K562 (cell line): ENCODE measurements around the gene UTP4. TPM values are rescaled to one million over a fixed set of nuclear protein-coding genes. Genes with fewer than 3 reads are reported as not detected.

Source experiments
- ATAC-seq: fragments of 200-7000 bp; cut with Tn5 transposase; 3 replicates; pipeline ENCODE4 v1.9.1; 2020; ENCODE audit warnings: moderate library complexity
- BruUV-seq: library from RNA; stranded (reverse); fragments of 400-500 nt; replicated peaks from 2 replicates; lab custom pipeline; 2021; lab: Mats Ljungman, UMichigan
- CTCF ChIA-PET: fragments of 300-600 bp; formaldehyde crosslinking; extraction: SDS; loops from one replicate; lab custom pipeline; 2021; ENCODE audit warnings: low intra/inter-chr PET ratio; lab: Yijun Ruan, JAX
- POLR2A ChIA-PET: fragments of 300-600, 350-650 bp; sonication (Branson Sonifier 250); formaldehyde crosslinking; extraction: SDS; loops from one replicate; lab custom pipeline; 2021; ENCODE audit warnings: antibody characterized with exemption, inconsistent platforms; lab: Yijun Ruan, JAX
- DNase-seq, 4 experiments: peaks; one replicate each; pipeline versions ENCODE4 v3.0.0 to v3.0.0-alpha.2; 2011 to 2018; ENCODE audit warnings: low spot score in 3 of 4, mixed read lengths in 3 of 4; ENCODE audit errors: extremely low read depth in 1 of 4
- FAIRE-seq: peaks from 2 replicates; lab custom pipeline; 2011; peaks lifted over from hg19 to GRCh38; lab: Jason Lieb, UNC
- H2AFZ ChIP-seq: 2 replicates; pipeline ENCODE4 v1.6.0; 2011; ENCODE audit warnings: low read depth, low read length, control low read depth, inconsistent platforms
- H3K27ac ChIP-seq: fragments of 200-600 bp; 3 replicates; pipeline ENCODE4 v1.8.0; 2011; ENCODE audit warnings: low read depth, mild to moderate bottlenecking, control low read depth, inconsistent platforms, low read length, moderate library complexity, mixed read lengths; ENCODE audit errors: extremely low read depth
- H3K27me3 ChIP-seq, 2 experiments: fragments of 300-600 bp in 1 of 2; 2 replicates in 1 of 2; 3 replicates in 1 of 2; pipeline versions ENCODE4 v1.6.0 to v1.8.0; 2011; ENCODE audit warnings: inconsistent platforms in 2 of 2, low read length in 2 of 2, mild to moderate bottlenecking in 1 of 2, mixed read lengths in 1 of 2, moderate library complexity in 1 of 2; ENCODE audit not compliant: control insufficient read depth in 2 of 2, insufficient read depth in 2 of 2
- H3K36me3 ChIP-seq: fragments of 300-600 bp; 3 replicates; pipeline ENCODE4 v1.8.0; 2011; ENCODE audit warnings: mild to moderate bottlenecking, low read length, inconsistent platforms; ENCODE audit not compliant: control insufficient read depth, insufficient read depth
- H3K4me1 ChIP-seq, 2 experiments: fragments of 200-600 bp in 1 of 2; replicated peaks in 1 of 2; 2 replicates in 1 of 2; 3 replicates in 1 of 2; pipeline versions ENCODE4 v1.5.1 to v1.8.0; 2011; ENCODE audit warnings: inconsistent platforms in 2 of 2, low read length in 2 of 2, mild to moderate bottlenecking in 1 of 2, mixed read lengths in 1 of 2, moderate library complexity in 1 of 2; ENCODE audit not compliant: control insufficient read depth in 2 of 2, insufficient read depth in 2 of 2
- H3K4me2 ChIP-seq: 2 replicates; pipeline ENCODE4 v1.6.1; 2011; ENCODE audit warnings: low read length, control low read depth, inconsistent platforms, mixed read lengths; ENCODE audit not compliant: insufficient read depth
- H3K4me3 ChIP-seq: fragments of 200-600 bp; sonication (generic), shearing (Covaris generic); 2 replicates; pipeline ENCODE4 v1.5.1; 2016; ENCODE audit warnings: control low read depth, inconsistent platforms
- H3K79me2 ChIP-seq: fragments of 200-600 bp; 3 replicates; pipeline ENCODE4 v1.8.0; 2011; ENCODE audit warnings: low read length, inconsistent platforms; ENCODE audit not compliant: control insufficient read depth, insufficient read depth
- H3K9ac ChIP-seq, 2 experiments: 2 replicates each; pipeline versions ENCODE4 v1.6.0 to v1.6.1; 2011; ENCODE audit warnings: low read depth in 2 of 2, low read length in 2 of 2, control low read depth in 1 of 2, inconsistent platforms in 1 of 2, mild to moderate bottlenecking in 1 of 2, mixed read lengths in 1 of 2; ENCODE audit not compliant: insufficient read depth in 1 of 2
- H3K9me1 ChIP-seq: one replicate; pipeline ENCODE4 v1.6.0; 2011; ENCODE audit warnings: inconsistent platforms, mild to moderate bottlenecking, low read length, moderate library complexity; ENCODE audit not compliant: control insufficient read depth, insufficient read depth
- H3K9me3 ChIP-seq: replicated peaks from 2 replicates; pipeline ENCODE4 v1.5.1; 2011; ENCODE audit warnings: low read depth, low read length, inconsistent platforms; ENCODE audit not compliant: control insufficient read depth, insufficient read depth
- H4K20me1 ChIP-seq: replicated peaks from 2 replicates; pipeline ENCODE4 v1.6.1; 2011; ENCODE audit warnings: low read length, inconsistent platforms, mixed read lengths; ENCODE audit not compliant: control insufficient read depth, insufficient read depth
- ARHGAP35 ChIP-seq: fragments of 450-650 bp; IDR thresholded peaks from 2 replicates; pipeline ENCODE4 v1.6.1; 2018; ENCODE audit not compliant: partially characterized antibody
- BRD9 ChIP-seq: fragments of 450-650 bp; IDR thresholded peaks from 2 replicates; pipeline ENCODE4 v1.6.1; 2018; ENCODE audit warnings: low read depth; ENCODE audit not compliant: partially characterized antibody
- FOXA3 ChIP-seq, 2 experiments: fragments of 450-650 bp in 1 of 2; sonication (generic) in 1 of 2; formaldehyde crosslinking; IDR thresholded peaks in 1 of 2; conservative IDR thresholded peaks in 1 of 2; 2 replicates each; pipeline versions ENCODE4 v1.4.0 to v1.8.0; 2020 to 2022; ENCODE audit warnings: mild to moderate bottlenecking in 2 of 2, missing genetic modification reagents in 1 of 2
- KAT2B ChIP-seq: IDR thresholded peaks from one replicate; pipeline ENCODE4 v1.6.1; 2012; ENCODE audit warnings: low read depth, mild to moderate bottlenecking, control low read depth, inconsistent platforms, low read length, moderate library complexity
- KHSRP ChIP-seq: fragments of 450-650 bp; IDR thresholded peaks from 2 replicates; pipeline ENCODE4 v1.6.1; 2017
- SREBF1 ChIP-seq: fragments of 150-350 bp; IDR thresholded peaks from 2 replicates; pipeline ENCODE4 v1.6.1; 2014; ENCODE audit warnings: antibody characterized with exemption, low read depth, low read length, borderline replicate concordance
- USF2 ChIP-seq: sonication (generic); formaldehyde crosslinking; IDR thresholded peaks from 2 replicates; pipeline ENCODE4 v1.5.0; 2020; ENCODE audit warnings: missing genetic modification reagents
- ZNF79 ChIP-seq: fragments of 250-450 bp; sonication (Bioruptor Pico); IDR thresholded peaks from 2 replicates; pipeline ENCODE4 v1.4.0; 2020; ENCODE audit warnings: low read depth, mild to moderate bottlenecking, moderate library complexity
- WGBS: fragments of 100-300 bp; shearing (Covaris generic); methylation state at CpG from one replicate; pipeline ENCODE4 v1.1.6; 2016; ENCODE audit warnings: low coverage, mixed read lengths; ENCODE audit not compliant: insufficient coverage; ENCODE audit errors: missing lambda C conversion rate; 5-methylcytosine and 5-hydroxymethylcytosine counted together
- in situ Hi-C: fragments of 300-500 bp; cut with MboI; formaldehyde crosslinking; loops from 4 replicates; pipeline ENCODE4 v1.15.0; 2018; ENCODE audit warnings: inconsistent platforms, mixed read lengths
- intact Hi-C: fragments of 100-400 bp; cut with micrococcal nuclease; formaldehyde crosslinking; loops from 2 replicates; pipeline ENCODE4 v1.14.2; 2022
- polyA plus RNA-seq, 8 experiments: library from polyadenylated mRNA; depleted of rRNA in 4 of 8; stranded (reverse) in 5 of 8; unstranded in 3 of 8; fragments of >200 nt; fragmentation: Nextera tagmentation in 2 of 8; fragmentation: Illumina TruSeq in 1 of 8; extraction: Ambion mirVana in 2 of 8; extraction: Trizol in 1 of 8; gene quantifications; 2 replicates each; pipeline versions ENCODE4 v1.2.1 to v1.2.3, GENCODE V29; 2011 to 2014; ENCODE audit warnings: inconsistent platforms in 1 of 8, missing spikeins in 1 of 8
- total RNA-seq, 7 experiments: library from RNA; depleted of rRNA in 6 of 7; stranded (reverse); fragments of >200 nt in 6 of 7; fragmentation: Illumina TruSeq in 2 of 7; extraction: Trizol in 2 of 7; gene quantifications; 2 replicates each; pipeline versions ENCODE4 v1.2.1 to v1.2.3, GENCODE V29; 2011 to 2021; ENCODE audit warnings: low replicate concordance in 1 of 7
- TF ChIP-seq, protein P1 (sequence below), 2 experiments: fragments of 450-650 bp in 1 of 2; sonication (generic) in 1 of 2; formaldehyde crosslinking in 1 of 2; IDR thresholded peaks in 1 of 2; conservative IDR thresholded peaks in 1 of 2; 2 replicates each; pipeline versions ENCODE4 v1.6.1 to v1.8.1; 2016 to 2023; ENCODE audit warnings: mild to moderate bottlenecking in 2 of 2, moderate library complexity in 2 of 2, inconsistent platforms in 1 of 2, missing genetic modification reagents in 1 of 2
- TF ChIP-seq, protein P2 (sequence below): fragments of 250-450 bp; sonication (Bioruptor Pico); IDR thresholded peaks from 2 replicates; pipeline ENCODE4 v1.4.0; 2020; ENCODE audit warnings: mild to moderate bottlenecking, moderate library complexity, borderline replicate concordance

UTP4 gene
- total and polyA plus RNA-seq, 9 of the 15 experiments (the other 6 are each of a cell fraction or from before 2014, with no cell fraction given) = 46.1 to 203 (median 145) TPM

DNA sequence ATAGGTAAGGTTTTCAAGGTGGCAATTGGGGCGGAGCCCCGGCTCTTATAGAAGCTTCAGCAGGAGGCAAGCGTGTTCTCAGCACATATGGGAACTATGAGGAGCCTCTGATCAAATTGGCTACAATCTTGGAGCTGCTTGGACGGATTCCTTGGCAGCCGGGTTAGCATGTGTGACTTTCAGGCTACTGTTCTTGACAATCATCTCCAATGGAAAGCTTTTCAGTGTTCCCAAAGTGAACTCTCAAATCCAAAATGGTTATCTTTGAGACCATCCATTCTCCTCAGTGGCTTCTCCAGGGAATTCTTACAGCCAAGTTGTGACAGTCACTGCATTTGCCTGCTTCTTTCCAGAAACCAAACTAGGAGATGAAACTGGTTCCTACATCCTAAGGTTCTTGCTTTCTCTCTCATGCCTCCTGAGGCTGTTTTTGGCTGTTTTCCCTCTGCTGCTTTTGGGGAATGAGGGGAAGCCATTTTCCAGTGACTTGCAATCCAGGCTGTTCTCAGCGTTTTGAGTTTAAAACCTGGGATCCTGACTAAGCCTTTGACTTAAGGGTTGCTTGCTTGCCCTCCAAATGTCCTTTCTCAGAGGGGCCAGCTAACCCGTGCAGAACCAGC is 16.1 kb upstream of the UTP4 start:
- H3K9me1 ChIP-seq = peaks cover 10% of the 10 kb centered on the region
- TF ChIP-seq KAT2B (no peak), KHSRP (no peak), ZNF79 (no peak), SREBF1 (no peak), BRD9 (no peak), FOXA3 (CRISPR knock-in tag; conservative IDR thresholded peaks at IDR 0.05 in 1 of 2, IDR thresholded peaks at IDR 0.05 in 1 of 2) (no peak), ARHGAP35 (no peak), USF2 (no peak)
- TF ChIP-seq, protein P1, sequence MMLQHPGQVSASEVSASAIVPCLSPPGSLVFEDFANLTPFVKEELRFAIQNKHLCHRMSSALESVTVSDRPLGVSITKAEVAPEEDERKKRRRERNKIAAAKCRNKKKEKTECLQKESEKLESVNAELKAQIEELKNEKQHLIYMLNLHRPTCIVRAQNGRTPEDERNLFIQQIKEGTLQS (IDR thresholded peaks at IDR 0.05) = no peak
- TF ChIP-seq, protein P1 (CRISPR knock-in tag; conservative IDR thresholded peaks at IDR 0.05) = no peak
- TF ChIP-seq, protein P2, sequence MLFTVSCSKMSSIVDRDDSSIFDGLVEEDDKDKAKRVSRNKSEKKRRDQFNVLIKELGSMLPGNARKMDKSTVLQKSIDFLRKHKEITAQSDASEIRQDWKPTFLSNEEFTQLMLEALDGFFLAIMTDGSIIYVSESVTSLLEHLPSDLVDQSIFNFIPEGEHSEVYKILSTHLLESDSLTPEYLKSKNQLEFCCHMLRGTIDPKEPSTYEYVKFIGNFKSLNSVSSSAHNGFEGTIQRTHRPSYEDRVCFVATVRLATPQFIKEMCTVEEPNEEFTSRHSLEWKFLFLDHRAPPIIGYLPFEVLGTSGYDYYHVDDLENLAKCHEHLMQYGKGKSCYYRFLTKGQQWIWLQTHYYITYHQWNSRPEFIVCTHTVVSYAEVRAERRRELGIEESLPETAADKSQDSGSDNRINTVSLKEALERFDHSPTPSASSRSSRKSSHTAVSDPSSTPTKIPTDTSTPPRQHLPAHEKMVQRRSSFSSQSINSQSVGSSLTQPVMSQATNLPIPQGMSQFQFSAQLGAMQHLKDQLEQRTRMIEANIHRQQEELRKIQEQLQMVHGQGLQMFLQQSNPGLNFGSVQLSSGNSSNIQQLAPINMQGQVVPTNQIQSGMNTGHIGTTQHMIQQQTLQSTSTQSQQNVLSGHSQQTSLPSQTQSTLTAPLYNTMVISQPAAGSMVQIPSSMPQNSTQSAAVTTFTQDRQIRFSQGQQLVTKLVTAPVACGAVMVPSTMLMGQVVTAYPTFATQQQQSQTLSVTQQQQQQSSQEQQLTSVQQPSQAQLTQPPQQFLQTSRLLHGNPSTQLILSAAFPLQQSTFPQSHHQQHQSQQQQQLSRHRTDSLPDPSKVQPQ (CRISPR knock-in tag) = no peak
- no peak overlapping the region for H3K4me3 ChIP-seq
- H3K27ac ChIP-seq = no peak overlapping the region
- in situ Hi-C loops = loop anchor here (10.0 kb wide), 2 partner anchors 412 to 592 kb away; no protein-coding TSS in a partner anchor
- H3K27me3 ChIP-seq = no peaks in the 10 kb centered on the region
- H3K79me2 ChIP-seq = no peaks in the 10 kb centered on the region
- CTCF ChIA-PET = no interaction called here
- ATAC-seq (no peak), FAIRE-seq (no peak), DNase-seq (no peak)
- WGBS = 82% methylated on average over 7 of the region's 7 CpGs
- H3K36me3 ChIP-seq = peaks cover 58% of the 10 kb centered on the region
- intact Hi-C loops = loop anchor here (10.0 kb wide), 1 partner anchor 592 kb away; no protein-coding TSS in a partner anchor
- H3K9me3 ChIP-seq = no peaks in the 10 kb centered on the region
- H3K9ac ChIP-seq = no peak overlapping the region; a peak in 1 of 4 replicates
- no peak overlapping the region for H3K4me2 ChIP-seq
- BruUV-seq = no TSS peak
- H4K20me1 ChIP-seq = peaks cover 10% of the 10 kb centered on the region; the same call in 1 of the 2 replicates
- peaks cover 7 to 15% of the 10 kb centered on the region in 2 experiments; a peak in 4 of 5 replicates for H3K4me1 ChIP-seq
- POLR2A ChIA-PET = interaction anchor here (0.5 to 1.3 kb wide), 4 partner anchors 9 to 467 kb away, joined by 3 to 4 read pairs (median 4); no protein-coding TSS in a partner anchor
- H2AFZ ChIP-seq = no peak overlapping the region
